WTC11 (cell line): ENCODE data around the gene TBRG4. TPM values are rescaled to one million over a fixed set of nuclear protein-coding genes. Genes with fewer than 3 reads are reported as not detected.

Experiments used
- ATAC-seq: fragments of 200-7000 bp; cut with Tn5 transposase; 2 replicates; pipeline ENCODE4 v1.10.0; 2021; ENCODE audit warnings: mild to moderate bottlenecking, moderate library complexity
- CTCF ChIA-PET: fragments of 300-600 bp; sonication (Branson Sonifier 250); formaldehyde crosslinking; loops from one replicate; lab custom pipeline; 2021; ENCODE audit warnings: antibody characterized with exemption; lab: Charles Lee
- POLR2A ChIA-PET: fragments of 350-600 bp; sonication (Branson Sonifier 250); formaldehyde crosslinking; loops from one replicate; lab custom pipeline; 2021; ENCODE audit warnings: antibody characterized with exemption; lab: Charles Lee
- DNase-seq: peaks from one replicate; pipeline ENCODE4 v3.0.0; 2021; ENCODE audit warnings: low spot score
- H3K27ac Mint-ChIP-seq: 2 replicates; pipeline ENCODE4 v1.8.0; 2021; ENCODE audit warnings: mixed read lengths
- H3K27me3 Mint-ChIP-seq: 2 replicates; pipeline ENCODE4 v1.8.0; 2021; ENCODE audit warnings: low read depth, mild to moderate bottlenecking, moderate library complexity, mixed read lengths
- H3K36me3 Mint-ChIP-seq: 2 replicates; pipeline ENCODE4 v1.8.0; 2021; ENCODE audit warnings: mixed read lengths
- H3K4me1 Mint-ChIP-seq: 2 replicates; pipeline ENCODE4 v1.8.0; 2022; ENCODE audit warnings: mixed read lengths
- H3K4me3 Mint-ChIP-seq: 2 replicates; pipeline ENCODE4 v1.8.0; 2021; ENCODE audit warnings: mild to moderate bottlenecking, moderate library complexity, mixed read lengths
- H3K9me3 Mint-ChIP-seq: 2 replicates; pipeline ENCODE4 v1.8.0; 2021; ENCODE audit warnings: mixed read lengths
- EMX1 ChIP-seq: fragments of 250-450 bp; sonication (Bioruptor Pico); IDR thresholded peaks from 2 replicates; pipeline ENCODE4 v1.8.0; 2021; ENCODE audit warnings: mild to moderate bottlenecking
- GRHL2 ChIP-seq: fragments of 250-450 bp; sonication (Bioruptor Pico); IDR thresholded peaks from 2 replicates; pipeline ENCODE4 v1.8.0; 2022; ENCODE audit warnings: mild to moderate bottlenecking, moderate library complexity; ENCODE audit not compliant: insufficient replicate concordance, severe bottlenecking
- GTF2I ChIP-seq: fragments of 250-450 bp; sonication (Bioruptor Pico); conservative IDR thresholded peaks from 2 replicates; pipeline ENCODE4 v1.4.0; 2021; ENCODE audit warnings: mild to moderate bottlenecking
- HMGXB4 ChIP-seq: sonication (generic); formaldehyde crosslinking; IDR thresholded peaks from 2 replicates; pipeline ENCODE4 v1.8.1; 2023; ENCODE audit warnings: mild to moderate bottlenecking, moderate library complexity, missing genetic modification reagents
- IRF2 ChIP-seq: sonication (generic); formaldehyde crosslinking; IDR thresholded peaks from 2 replicates; pipeline ENCODE4 v1.8.0; 2022; ENCODE audit warnings: low read depth, missing genetic modification reagents, borderline replicate concordance
- PRDM15 ChIP-seq: sonication (generic); formaldehyde crosslinking; IDR thresholded peaks from 2 replicates; pipeline ENCODE4 v1.8.0; 2022; ENCODE audit warnings: missing genetic modification reagents
- PREB ChIP-seq: sonication (generic); formaldehyde crosslinking; IDR thresholded peaks from 2 replicates; pipeline ENCODE4 v1.8.1; 2022; ENCODE audit warnings: mild to moderate bottlenecking, missing genetic modification reagents, moderate library complexity, borderline replicate concordance
- SP1 ChIP-seq: sonication (generic); formaldehyde crosslinking; conservative IDR thresholded peaks from 2 replicates; pipeline ENCODE4 v1.8.1; 2022; ENCODE audit warnings: missing genetic modification reagents
- TEAD1 ChIP-seq: sonication (generic); formaldehyde crosslinking; IDR thresholded peaks from 2 replicates; pipeline ENCODE4 v1.8.0; 2022; ENCODE audit warnings: mild to moderate bottlenecking, missing genetic modification reagents
- USF1 ChIP-seq: sonication (generic); formaldehyde crosslinking; IDR thresholded peaks from 2 replicates; pipeline ENCODE4 v1.8.0; 2022; ENCODE audit warnings: mild to moderate bottlenecking, missing genetic modification reagents
- ZNF281 ChIP-seq: sonication (generic); formaldehyde crosslinking; IDR thresholded peaks from 2 replicates; pipeline ENCODE4 v1.8.0; 2023; ENCODE audit warnings: mild to moderate bottlenecking, missing genetic modification reagents
- ZNF425 ChIP-seq: fragments of 250-450 bp; sonication (Bioruptor Pico); conservative IDR thresholded peaks from 2 replicates; pipeline ENCODE4 v1.9.0; 2021; ENCODE audit warnings: mild to moderate bottlenecking
- ZNF512 ChIP-seq: sonication (generic); formaldehyde crosslinking; IDR thresholded peaks from 2 replicates; pipeline ENCODE4 v1.8.1; 2022; ENCODE audit warnings: missing genetic modification reagents, borderline replicate concordance
- total RNA-seq: library from RNA; stranded (reverse); gene quantifications from 3 replicates; pipeline ENCODE4 v1.2.3, GENCODE V29; 2021

Gene TBRG4
- total RNA-seq, 1 experiment from 2014 or later = 167 TPM

GRCh38 chr7:45153233-45153632, 41.7 kb upstream of the TBRG4 start (continued):
- no peak for TF ChIP-seq GRHL2 (CRISPR knock-in tag)
- TF ChIP-seq ZNF425 (CRISPR knock-in tag) = no peak
- TF ChIP-seq SP1 = no peak
- no peak for TF ChIP-seq PREB (CRISPR knock-in tag)
- no peak for TF ChIP-seq ZNF281
- TF ChIP-seq USF1 (CRISPR knock-in tag) = no peak
- no peak for TF ChIP-seq EMX1 (CRISPR knock-in tag)
- no peak for TF ChIP-seq HMGXB4 (CRISPR knock-in tag)

- ATAC-seq (no peak), DNase-seq (no peak)
- CTCF ChIA-PET = interaction anchor here (2.8 kb wide), 1 partner anchor 16 kb away, joined by 7 read pairs; no protein-coding TSS in a partner anchor
- H3K4me3 Mint-ChIP-seq = no peak overlapping the region
- POLR2A ChIA-PET = no interaction called here
- peaks cover 9% of the 10 kb centered on the region for H3K27me3 Mint-ChIP-seq
- no peak overlapping the region for H3K27ac Mint-ChIP-seq
- H3K36me3 Mint-ChIP-seq = no peaks in the 10 kb centered on the region
- no peak for TF ChIP-seq TEAD1 (CRISPR knock-in tag)
- no peak for TF ChIP-seq IRF2 (CRISPR knock-in tag)
- no peak for TF ChIP-seq ZNF512
- no peak for TF ChIP-seq PRDM15 (CRISPR knock-in tag)
- no peak for TF ChIP-seq GTF2I (CRISPR knock-in tag)
- TF ChIP-seq, all 79 proteins: peak for 0
- no peaks in the 10 kb centered on the region for H3K9me3 Mint-ChIP-seq
- H3K4me1 Mint-ChIP-seq = peaks cover 5% of the 10 kb centered on the region; the same call in 1 of the 2 replicates
Observed at GRCh38 chr7:45151967-45152366, 40.5 kb upstream of the TBRG4 start.
